ENCODE measurements around the gene C11orf98. TPM values are rescaled to one million over a fixed set of nuclear protein-coding genes. Genes with fewer than 3 reads are reported as not detected.

The C11orf98 gene
- total RNA-seq, 1 donor, result 48.2 TPM

DNA sequence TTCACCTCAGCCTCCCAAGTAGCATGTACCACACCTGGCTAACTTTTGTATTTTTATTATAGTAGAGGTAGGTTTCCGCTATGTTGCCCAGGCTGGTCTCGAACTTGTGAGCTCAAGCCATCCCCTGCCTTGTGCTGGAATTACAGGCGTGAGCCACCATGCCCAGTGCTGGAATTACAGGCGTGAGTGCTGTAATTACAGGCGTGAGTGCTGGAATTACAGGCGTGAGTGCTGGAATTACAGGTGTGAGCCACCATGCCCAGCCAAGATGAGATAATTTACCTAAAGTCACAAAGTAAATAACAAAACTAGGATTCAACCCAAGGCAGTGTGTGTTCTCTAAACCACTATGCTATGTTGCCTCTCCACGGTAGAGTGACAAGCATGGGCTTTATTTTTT lies 17.5 kb upstream of the C11orf98 start:
- no peak overlapping the region for H3K4me3 ChIP-seq (ENCODE audit: low read depth, low read length)
- TF ChIP-seq, protein P1, sequence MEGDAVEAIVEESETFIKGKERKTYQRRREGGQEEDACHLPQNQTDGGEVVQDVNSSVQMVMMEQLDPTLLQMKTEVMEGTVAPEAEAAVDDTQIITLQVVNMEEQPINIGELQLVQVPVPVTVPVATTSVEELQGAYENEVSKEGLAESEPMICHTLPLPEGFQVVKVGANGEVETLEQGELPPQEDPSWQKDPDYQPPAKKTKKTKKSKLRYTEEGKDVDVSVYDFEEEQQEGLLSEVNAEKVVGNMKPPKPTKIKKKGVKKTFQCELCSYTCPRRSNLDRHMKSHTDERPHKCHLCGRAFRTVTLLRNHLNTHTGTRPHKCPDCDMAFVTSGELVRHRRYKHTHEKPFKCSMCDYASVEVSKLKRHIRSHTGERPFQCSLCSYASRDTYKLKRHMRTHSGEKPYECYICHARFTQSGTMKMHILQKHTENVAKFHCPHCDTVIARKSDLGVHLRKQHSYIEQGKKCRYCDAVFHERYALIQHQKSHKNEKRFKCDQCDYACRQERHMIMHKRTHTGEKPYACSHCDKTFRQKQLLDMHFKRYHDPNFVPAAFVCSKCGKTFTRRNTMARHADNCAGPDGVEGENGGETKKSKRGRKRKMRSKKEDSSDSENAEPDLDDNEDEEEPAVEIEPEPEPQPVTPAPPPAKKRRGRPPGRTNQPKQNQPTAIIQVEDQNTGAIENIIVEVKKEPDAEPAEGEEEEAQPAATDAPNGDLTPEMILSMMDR (IDR thresholded peaks at IDR 0.05; ENCODE audit: insufficient read depth, low read length), result no peak
- DNase-seq (ENCODE audit: low read depth), result no peak

DNA sequence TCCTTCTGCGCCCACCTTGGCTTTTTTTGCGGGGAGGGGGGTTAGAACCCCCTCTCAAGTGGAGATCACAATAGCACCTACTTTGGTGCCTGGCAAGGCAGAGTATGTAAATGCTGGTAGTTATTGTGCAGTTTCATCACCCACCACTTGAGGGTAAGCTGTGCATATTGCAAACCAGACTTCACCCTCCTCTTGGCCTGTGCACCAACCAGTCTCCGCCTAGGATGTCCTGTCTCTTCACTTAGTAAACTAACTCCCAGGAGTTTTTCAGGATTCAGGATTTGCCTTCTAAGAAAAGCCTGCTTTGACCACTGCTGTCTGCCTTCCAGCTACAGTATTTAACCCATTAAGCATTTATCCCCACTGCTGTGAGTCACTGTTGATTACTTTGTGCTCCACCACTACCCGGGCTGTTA lies 15.8 kb upstream of the C11orf98 start:
- H3K4me3 ChIP-seq (ENCODE audit: low read depth, low read length), result no peak overlapping the region
- TF ChIP-seq, protein P1 (IDR thresholded peaks at IDR 0.05; ENCODE audit: insufficient read depth, low read length), result peak; percentile 80
- DNase-seq (ENCODE audit: low read depth), result peak; percentile 91

DNA sequence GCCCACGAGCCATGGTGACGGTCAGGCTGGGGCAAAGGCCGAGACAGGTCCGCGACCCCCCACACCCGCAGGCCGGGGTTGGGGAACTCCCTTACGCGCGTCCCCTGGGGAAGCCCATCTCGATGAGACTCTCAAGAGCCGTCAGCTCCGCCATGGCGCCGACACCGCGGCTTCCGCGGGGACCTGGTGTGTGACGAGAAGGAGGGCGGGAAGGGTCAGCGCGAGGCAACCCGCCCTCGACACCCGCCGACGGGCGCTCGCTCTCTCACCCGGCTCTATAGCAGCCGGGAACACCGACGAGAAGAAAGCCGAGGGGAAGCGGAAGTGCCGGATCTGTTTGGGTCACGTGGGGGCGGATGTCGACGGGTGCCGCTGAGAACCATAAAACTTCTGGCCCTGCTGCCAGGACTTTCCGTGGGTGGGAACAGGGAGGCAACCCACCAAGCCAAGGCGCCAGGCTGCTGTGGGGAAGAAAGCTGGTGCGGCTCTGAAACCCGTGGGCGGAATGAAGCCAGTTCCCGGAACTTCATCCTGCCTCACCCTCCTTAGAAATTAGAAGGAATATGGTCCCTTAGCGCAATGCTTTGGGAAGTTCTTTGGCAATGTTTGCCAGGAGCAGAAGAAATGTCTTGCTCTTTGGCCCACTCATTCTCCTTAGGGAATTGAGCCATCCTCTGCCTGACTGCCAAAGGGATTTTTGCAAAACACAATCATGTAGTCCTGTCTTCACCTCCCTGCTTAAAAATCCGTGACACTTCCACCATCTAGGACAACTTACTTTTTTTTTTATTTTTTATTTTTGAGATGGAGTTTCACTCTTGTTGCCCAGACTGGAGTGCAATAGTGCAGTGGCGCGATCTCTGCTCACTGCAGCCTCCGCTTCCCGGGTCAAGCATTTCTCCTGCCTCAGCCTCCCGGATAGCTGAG lies 14.0 kb upstream of the C11orf98 start, which contains the start of gene UBXN1:
Gene UBXN1 (minus strand): TSS at position 304 of the 927 bp plus-strand sequence. CDS start 150 bp downstream, at position 154.
- H3K4me3 ChIP-seq (ENCODE audit: low read depth, low read length), result peak within 1 kb of the TSS; percentile 76
- peak; percentile 95 for DNase-seq (ENCODE audit: low read depth)
- TF ChIP-seq, protein P1 (IDR thresholded peaks at IDR 0.05; ENCODE audit: insufficient read depth, low read length), result no peak

DNA sequence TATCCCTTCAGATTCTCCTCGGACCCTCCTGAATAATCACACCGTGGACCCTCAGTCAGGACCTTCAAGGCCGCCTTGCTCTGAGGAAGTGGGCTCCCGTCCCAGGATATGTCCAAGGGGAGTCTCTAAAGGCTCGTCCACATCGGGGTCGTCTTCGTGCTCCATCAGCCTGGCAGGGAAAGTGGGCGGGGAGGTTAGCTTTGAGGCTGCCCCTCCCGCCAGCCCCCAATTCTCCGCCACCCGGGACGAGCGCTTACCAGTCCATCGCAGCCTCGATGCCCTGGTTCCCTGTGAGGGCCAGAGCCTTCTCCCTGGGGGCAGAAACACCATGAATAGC lies 13.4 kb upstream of the C11orf98 start:
- TF ChIP-seq, protein P1 (IDR thresholded peaks at IDR 0.05; ENCODE audit: insufficient read depth, low read length), result no peak
- peak overlapping the region; percentile 76 for H3K4me3 ChIP-seq (ENCODE audit: low read depth, low read length)
- no peak for DNase-seq (ENCODE audit: low read depth)

DNA sequence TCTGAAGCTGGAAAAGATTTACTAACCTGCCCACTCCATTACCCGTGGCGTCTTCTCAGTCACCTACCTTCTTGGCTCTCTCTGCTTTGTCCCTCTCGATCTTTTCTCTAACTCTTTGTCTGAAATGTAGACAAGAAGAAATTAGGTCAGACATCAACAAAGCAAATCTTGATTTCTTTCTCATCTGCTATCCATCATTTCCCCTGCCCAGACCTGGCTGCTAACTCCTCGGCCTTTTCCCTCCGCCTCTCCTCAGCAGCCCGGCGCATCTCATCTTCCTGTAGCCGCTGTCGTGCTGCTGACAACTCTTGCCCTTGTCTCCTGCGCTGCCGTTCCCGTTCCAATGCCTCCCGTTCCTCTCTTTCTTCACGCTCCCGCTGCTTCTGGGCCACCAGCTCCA lies 12.7 kb upstream of the C11orf98 start:
- peak overlapping the region; percentile 76 for H3K4me3 ChIP-seq (ENCODE audit: low read depth, low read length)
- TF ChIP-seq, protein P1 (IDR thresholded peaks at IDR 0.05; ENCODE audit: insufficient read depth, low read length), result no peak
- no peak for DNase-seq (ENCODE audit: low read depth)

DNA sequence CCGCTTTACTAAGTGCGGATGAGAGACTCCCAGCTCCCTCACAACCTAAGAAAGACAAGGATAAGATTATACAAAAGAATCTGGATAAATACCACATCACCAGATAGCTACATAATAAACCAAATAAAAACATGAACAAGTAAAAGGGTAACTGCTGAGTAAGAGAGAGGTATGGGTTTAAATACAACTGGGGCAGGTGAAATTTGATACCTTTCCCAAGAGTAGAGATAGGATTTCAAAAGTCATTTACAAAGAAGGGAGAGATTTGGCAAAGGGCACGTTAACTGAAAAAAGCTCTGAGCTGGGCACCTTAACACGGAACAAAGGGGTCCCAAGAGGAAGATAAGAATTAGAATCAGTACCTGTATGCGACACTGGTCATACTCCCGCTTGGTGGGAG lies 12.1 kb upstream of the C11orf98 start:
- TF ChIP-seq, protein P1 (IDR thresholded peaks at IDR 0.05; ENCODE audit: insufficient read depth, low read length), result no peak
- H3K4me3 ChIP-seq (ENCODE audit: low read depth, low read length), result no peak overlapping the region
- DNase-seq (ENCODE audit: low read depth), result no peak
